HG03558 (cell line): ENCODE results near the gene AEBP1.

ENCODE experiments used
- ATAC-seq: cut with Tn5 transposase; IDR thresholded peaks from one replicate; pipeline ENCODE4 v1.9.1; 2021; ENCODE audit warnings: moderate number of reproducible peaks; ENCODE audit not compliant: unreplicated experiment; ENCODE audit errors: extremely low read depth

AEBP1 gene

GRCh38 chr7:44082541-44083207, 21.5 kb upstream of the AEBP1 start:
- peak; percentile 77 for ATAC-seq

GRCh38 chr7:44083796-44084195, 20.3 kb upstream of the AEBP1 start:
- ATAC-seq = no peak

- no peak for ATAC-seq
These were observed 19.4 kb upstream of the AEBP1 start for GRCh38 chr7:44084701-44085100.

GRCh38 chr7:44085546-44085945, 18.6 kb upstream of the AEBP1 start:
- no peak for ATAC-seq

GRCh38 chr7:44086627-44087026, 17.5 kb upstream of the AEBP1 start:
- ATAC-seq = no peak

GRCh38 chr7:44087911-44088838, 16.0 kb upstream of the AEBP1 start:
- no peak for ATAC-seq

- no peak for ATAC-seq
These were observed 11.0 kb upstream of the AEBP1 start for GRCh38 chr7:44093102-44093641.

- ATAC-seq = no peak
These were observed 9.8 kb upstream of the AEBP1 start for GRCh38 chr7:44094365-44094764.

GRCh38 chr7:44094883-44095592, 9.1 kb upstream of the AEBP1 start:
- no peak for ATAC-seq

GRCh38 chr7:44095781-44096180, 8.4 kb upstream of the AEBP1 start:
- ATAC-seq = no peak

- no peak for ATAC-seq
These were observed 7.7 kb upstream of the AEBP1 start for GRCh38 chr7:44096326-44096881.

- ATAC-seq = peak; percentile 62
These were observed 6.8 kb upstream of the AEBP1 start for GRCh38 chr7:44097064-44097932.

GRCh38 chr7:44098092-44099068, 5.8 kb upstream of the AEBP1 start:
- ATAC-seq = no peak

GRCh38 chr7:44099669-44100068, 4.5 kb upstream of the AEBP1 start:
- no peak for ATAC-seq

- no peak for ATAC-seq
These were observed 3.5 kb upstream of the AEBP1 start for GRCh38 chr7:44100458-44101302.

GRCh38 chr7:44101303-44101965, 2.7 kb upstream of the AEBP1 start:
- ATAC-seq = no peak
